Neural cell (in vitro differentiated cells): ENCODE results near the gene CDH4.
A peak's percentile ranks its signal among the peaks of the same experiment; 100 is the strongest.

Source experiments
- CTCF ChIP-seq: fragments of 450-650 bp; IDR thresholded peaks from 2 replicates; pipeline ENCODE4 v1.5.1; 2014; ENCODE audit warnings: antibody characterized with exemption, mild to moderate bottlenecking, moderate library complexity; ENCODE audit not compliant: poor library complexity, severe bottlenecking
- EP300 ChIP-seq: fragments of 450-650 bp; conservative IDR thresholded peaks from 2 replicates; pipeline ENCODE4 v1.6.1; 2014; ENCODE audit warnings: antibody characterized with exemption, mild to moderate bottlenecking, moderate library complexity; ENCODE audit not compliant: poor library complexity, severe bottlenecking
- REST ChIP-seq: IDR thresholded peaks from 2 replicates; pipeline ENCODE4 v1.6.1; 2012; ENCODE audit warnings: borderline replicate concordance
- TAF1 ChIP-seq: IDR thresholded peaks from 2 replicates; pipeline ENCODE4 v1.6.1; 2012; ENCODE audit warnings: low read depth

- TF ChIP-seq REST (no peak), TAF1 (no peak), CTCF (peak; percentile 12), EP300 (no peak)
These were observed 98.6 kb downstream of the CDH4 start for GRCh38 chr20:61350500-61351250.
